HL-60/S4 (cell line): ENCODE measurements around the gene MRAP2.

Source experiments
- in situ Hi-C: fragments of 300-500 bp; cut with MboI; formaldehyde crosslinking; loops from 2 replicates; pipeline ENCODE4 v1.14.3; 2022; ENCODE audit warnings: low sequenced_read_pairs

MRAP2 gene, protein sequence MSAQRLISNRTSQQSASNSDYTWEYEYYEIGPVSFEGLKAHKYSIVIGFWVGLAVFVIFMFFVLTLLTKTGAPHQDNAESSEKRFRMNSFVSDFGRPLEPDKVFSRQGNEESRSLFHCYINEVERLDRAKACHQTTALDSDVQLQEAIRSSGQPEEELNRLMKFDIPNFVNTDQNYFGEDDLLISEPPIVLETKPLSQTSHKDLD

DNA sequence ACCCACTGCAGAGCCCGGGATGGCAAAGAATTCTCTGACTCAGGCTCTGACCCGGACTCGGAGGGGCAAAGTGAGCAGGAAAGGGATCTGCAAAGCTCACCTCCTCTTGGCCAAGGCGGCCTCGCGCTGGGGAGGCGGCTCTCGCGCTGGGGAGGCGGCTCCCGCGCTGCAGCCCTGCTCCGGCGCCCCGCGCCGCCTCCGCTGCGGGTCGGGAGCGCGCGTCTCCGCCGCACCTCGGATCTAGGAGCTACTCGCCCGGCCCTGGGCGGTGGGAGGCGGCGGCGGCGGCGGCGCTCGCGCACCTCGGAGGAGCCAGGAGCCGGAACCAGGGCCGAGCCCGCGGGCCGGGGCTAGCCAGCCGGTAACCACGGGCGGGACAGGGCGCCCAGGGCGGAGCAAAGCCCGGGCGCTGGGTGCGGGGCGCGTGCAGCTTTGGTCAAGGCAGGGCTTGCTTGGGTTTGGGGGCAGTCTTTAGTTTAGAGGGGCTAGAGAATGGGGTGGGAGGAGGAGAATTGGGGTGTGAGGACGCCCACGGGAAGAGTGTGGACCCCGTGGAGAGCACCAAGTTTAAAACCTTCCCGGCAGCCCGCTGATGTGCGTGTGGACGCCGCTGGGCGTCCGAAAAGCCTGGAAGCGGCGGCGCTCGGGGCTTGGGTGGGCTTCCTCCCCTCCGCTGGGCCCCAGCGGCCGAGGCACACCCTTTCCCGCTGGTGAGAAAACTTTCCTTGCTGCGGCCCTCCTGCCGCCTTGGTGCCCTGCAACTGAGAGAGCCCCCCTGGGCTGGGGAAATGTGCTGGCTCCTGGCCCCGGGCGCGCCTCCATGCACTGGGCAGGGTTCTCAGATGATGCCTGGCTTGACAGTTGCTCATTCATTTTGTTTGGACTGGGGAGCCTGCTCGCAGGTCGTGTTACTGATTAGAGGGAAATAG, at the start of gene MRAP2:
MRAP2 (plus strand) TSS at position 250 of the 929 bp plus-strand sequence. CDS start 21,547 bp downstream, outside the sequence.
- in situ Hi-C loops: no loop called here

DNA sequence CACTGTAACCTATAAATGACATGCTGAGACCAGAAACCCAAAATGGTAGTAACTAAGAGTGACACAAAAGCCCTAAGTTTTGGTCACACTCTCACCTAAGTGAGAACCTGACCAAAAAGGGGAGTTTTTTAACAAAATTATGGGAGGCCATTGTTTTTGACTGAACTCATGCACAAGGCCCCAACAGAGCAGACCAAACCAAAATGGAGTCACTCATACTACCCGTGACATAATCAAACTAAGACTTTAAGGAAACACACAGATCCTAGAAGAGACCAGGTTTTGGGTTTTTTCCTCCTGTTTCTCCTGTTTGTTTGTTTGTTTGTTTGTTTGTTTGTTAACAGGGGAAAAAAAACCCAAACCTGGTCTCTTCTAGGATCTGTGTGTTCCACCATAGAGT, 49.2 kb upstream of the MRAP2 start:
- in situ Hi-C loops: no loop called here

DNA sequence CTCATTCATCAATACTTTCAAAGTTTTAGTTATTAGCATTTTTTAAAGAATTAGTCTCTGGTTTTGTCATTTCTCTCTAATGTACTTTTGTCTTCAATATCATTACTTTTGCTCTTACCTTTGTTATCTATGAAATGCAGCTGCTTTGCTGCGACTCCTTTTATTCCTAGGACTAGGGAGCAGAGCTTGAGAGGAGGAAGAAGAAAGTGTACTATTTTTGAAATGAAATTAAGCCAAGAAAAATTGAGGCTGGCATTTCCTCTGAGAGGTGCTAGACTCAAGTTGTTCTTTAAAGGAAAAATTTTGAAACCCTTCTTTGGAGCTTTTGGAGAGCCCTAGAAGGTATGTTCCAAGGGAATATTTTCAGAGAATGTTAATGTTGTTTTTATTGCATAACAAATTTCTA, 48.3 kb upstream of the MRAP2 start:
- in situ Hi-C loops: no loop called here

DNA sequence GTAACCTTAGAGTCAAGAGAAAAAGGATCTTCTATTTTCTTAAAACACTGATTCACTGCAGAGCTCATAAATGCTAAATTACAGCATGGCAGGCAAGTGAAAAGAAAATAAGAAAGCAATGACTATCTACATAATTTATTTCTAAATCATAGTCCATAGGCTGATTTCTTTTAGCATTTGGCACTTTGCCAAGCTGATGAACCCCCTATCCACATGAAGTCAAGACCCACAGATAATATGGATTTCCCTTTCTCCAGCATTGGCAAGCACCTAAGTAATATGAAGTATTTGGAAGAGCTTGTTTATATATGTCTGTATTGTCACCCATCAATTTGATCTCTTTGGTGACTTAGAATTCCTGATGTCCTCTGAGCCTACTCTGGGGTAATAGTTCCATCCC, 47.9 kb upstream of the MRAP2 start:
- in situ Hi-C loops: no loop called here

DNA sequence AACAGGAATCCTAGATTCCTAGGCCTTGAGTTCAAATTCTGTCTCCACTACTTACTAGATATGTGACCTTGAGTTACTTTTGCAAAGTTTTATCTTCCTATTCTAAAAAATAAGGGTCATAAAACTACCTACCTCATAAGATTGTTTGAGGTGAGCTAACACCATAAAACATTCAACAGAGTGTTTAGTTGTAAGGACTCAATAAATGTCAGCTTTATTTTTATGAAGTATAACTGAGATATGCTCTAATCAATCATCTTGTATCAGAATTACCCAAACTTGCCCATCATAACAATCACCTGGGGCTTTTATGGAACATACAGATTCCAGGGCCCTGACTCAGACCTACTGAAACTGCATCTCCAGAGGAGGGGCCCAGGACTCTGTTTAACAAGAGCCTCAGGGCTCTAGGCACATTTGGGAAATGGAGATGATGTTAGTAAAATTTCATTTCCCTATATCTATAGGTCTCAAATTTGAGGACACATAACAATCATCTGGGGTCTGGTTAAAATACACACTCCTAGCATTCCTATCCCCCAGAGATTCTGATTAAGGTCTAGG, 35.5 kb upstream of the MRAP2 start:
- in situ Hi-C loops: no loop called here

DNA sequence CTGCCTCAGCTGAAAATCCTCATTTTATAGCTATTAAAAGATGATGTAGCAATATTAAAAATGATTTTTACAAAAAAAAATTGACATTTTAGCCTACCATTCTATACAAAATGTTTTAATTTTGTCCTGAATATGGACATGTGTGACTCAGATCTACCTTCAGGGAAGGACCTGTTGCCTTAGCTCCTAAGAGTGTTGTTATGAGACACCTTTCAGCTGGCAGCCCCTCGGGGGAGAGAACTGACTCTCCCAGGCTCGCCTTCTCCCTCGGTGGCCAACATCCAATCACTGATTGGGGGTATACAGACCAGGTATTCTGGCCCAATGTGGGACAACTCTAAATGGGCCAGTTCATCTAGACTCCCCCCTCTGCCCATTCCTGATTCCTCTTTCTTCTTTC, 32.5 kb upstream of the MRAP2 start:
- in situ Hi-C loops: no loop called here

DNA sequence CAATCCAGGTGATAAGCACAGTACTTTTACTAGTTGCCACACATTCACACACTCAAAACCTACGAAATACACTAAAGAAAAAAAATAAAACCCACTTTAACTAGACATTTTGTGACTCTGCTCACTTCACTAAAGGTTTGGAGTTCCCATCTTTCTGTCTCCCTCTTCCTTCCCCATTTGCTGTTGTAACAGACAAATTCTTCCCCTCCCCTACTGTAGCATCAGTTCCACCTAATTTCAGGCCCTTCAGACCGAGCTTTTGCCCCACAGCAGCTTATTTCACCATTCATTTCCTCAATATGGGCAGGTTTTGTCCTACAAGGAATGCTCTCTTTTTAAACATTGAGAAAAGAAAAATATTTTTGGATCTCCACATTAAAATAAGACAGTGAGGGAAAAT, 31.3 kb upstream of the MRAP2 start:
- in situ Hi-C loops: no loop called here

DNA sequence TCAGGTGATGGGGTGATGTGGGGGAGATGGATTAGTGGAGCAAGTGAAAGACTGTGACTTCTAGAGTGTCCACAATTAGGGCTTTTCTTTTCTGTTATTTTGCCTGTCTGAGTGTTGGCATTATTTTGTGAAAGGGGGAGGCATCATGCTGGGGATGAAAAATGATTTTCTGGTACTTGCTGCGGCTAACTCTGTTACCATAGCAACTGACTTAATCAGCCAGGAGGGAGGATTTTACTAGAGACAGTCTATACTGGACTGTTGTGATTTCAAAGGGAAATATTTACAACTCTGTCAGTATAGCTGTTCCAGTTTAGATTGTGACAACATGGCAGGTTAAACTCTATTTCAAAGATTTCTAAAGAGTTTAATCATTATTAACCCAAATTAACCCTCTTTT, 30.4 kb upstream of the MRAP2 start:
- in situ Hi-C loops: no loop called here

DNA sequence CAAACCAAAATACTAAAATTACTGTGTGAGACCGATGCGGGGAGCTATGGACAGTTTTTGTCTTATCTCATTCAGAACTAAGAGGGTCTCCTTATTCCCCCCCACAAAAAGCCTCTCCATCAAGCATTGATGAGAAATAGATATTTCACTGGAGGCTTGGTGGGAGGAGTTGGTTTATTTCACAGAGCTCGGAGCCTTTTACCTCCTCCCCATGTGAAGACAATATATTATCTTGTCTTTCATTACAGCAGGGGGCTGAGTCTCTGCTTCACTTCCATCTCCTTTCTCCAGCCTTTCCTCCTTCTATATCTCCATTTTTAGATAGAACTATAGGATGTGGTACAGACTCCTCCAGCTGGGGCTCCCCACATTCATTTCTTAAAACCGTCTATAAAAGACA, 29.9 kb upstream of the MRAP2 start:
- in situ Hi-C loops: no loop called here

DNA sequence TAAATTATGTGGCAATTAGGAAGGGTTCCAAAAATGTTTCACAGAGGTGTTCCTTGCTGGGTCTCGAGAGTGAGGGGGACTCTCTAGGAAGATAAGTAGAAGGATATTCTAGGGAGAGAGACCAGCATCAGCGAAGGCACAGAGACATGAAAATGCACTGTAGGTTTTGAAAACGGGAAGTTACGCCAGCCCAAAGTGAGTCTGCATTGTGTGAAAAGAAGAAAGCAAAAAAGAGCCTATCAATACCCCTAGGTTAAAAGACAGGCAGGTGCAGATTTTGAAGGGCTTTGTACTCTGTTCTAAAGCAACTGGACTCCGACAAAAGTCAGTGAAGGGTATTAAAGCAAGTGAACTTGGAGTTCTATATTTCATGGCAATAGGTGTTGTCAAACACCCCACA, 25.7 kb upstream of the MRAP2 start:
- in situ Hi-C loops: no loop called here

DNA sequence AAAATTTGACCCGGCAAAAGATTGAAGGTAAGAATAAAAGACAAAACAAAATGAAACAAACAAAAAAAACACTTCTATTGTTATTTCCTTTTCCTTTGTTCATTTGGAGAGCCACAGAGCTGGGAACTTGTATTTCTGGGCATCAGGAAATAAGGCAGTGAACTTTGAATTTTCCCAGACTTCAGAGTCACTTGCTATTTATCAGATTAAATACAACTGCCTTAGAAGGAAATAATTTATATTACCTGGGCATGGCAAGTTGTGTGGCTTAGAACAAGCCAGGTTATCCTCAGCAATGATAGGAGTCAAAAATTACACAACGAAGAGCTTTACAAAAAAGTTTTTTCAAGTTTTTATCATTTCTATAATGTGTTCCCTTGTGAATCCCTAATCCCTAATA, 20.2 kb upstream of the MRAP2 start:
- in situ Hi-C loops: no loop called here

DNA sequence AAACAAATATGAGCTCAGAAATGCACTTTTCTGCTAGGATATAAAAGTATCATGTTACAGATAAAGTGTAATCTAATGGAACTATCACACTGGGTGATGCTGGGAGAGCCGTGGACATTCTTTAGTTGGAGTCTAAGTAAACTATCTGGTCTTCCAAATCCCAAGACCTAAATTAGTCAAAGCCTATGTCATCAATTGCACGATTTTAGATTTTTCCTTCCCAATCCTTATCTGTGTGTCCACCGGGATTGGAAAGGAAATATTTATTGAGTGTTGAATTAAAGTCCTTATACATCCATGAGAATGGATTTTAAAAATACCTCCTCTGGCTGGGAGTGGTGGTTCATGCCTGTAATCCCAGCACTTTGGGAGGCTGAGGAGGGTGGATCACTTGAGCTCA, 19.6 kb upstream of the MRAP2 start:
- in situ Hi-C loops: no loop called here

DNA sequence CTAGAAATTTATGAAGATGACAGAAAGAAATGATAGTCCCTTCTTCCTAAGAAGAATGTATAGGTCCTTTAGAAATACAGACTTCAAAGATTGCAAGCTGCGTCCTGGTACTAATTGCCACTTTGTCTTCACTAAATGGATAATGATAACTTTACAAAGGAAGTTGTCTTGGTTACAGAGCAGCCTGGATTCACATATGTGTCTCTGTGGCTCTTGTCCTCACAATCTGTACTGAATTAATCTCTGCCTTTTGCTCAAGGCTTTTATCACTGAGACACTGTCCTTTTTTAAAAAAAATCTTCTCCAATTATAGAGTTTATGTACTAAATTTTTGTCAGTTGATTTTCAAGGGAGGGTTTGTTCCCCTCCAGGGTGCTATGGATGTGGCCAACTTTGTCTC, 17.5 kb upstream of the MRAP2 start:
- in situ Hi-C loops: no loop called here

DNA sequence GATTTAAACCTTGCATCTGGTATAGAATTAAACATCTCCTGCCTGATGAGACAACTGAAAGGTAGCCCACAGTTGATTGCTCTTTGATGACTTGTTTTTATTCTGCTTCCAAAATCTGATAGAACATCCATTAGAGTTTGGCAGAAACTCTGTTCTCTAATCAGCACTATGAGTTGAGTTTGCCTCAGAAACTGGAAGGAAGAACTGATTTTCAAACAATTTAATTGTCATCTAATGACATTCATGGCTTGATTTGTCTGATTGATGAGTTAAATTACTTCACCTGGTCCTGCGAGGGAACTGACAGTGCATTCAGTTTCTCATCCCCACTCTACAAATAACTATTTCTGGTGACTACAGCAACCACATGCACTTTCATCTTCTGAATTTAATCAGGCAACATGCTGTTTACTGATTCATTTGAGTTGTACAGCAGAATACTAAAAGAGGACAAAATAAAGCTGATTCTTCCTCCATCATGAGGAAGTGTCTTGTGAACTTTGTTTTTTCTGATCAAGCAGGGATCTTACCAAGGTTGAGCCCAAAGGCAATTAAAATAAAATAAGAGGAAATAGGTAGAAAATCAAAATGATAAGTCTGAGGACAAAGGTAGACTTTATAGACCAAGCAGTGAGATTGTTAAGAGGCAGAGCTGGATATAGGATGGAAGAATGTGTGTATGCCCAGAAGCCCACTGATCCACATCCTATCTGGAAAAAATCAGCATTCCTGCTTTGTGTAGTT, 15.7 kb upstream of the MRAP2 start:
- in situ Hi-C loops: no loop called here

DNA sequence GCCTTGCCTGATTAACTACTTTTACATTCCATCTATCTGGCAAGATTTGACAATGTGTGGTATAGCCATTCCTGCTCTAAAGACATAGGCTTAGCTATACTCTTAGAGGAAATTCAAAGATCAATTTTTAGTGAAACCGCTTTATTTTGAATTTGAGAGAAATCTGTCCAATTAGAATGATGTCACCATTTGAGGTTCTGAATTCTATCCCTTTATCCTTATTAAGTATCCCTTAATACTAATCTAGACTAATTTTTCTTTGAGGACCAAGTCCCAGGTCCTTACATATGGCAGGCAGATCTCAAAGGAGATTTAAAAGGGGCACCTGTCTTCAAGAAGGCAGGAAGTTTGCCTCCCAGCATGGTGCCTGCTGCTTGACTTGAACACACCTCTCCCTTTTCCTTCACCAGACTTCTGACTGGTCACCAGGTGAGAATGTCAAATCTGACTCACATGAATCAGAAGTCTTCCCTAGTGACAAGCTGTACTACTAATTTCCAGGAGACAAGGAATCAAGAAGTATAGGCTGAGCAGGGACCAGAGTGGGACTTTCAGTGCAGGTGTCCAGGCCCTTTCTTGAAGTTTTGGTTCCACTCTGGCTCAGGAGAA, 15.0 kb upstream of the MRAP2 start:
- in situ Hi-C loops: no loop called here

DNA sequence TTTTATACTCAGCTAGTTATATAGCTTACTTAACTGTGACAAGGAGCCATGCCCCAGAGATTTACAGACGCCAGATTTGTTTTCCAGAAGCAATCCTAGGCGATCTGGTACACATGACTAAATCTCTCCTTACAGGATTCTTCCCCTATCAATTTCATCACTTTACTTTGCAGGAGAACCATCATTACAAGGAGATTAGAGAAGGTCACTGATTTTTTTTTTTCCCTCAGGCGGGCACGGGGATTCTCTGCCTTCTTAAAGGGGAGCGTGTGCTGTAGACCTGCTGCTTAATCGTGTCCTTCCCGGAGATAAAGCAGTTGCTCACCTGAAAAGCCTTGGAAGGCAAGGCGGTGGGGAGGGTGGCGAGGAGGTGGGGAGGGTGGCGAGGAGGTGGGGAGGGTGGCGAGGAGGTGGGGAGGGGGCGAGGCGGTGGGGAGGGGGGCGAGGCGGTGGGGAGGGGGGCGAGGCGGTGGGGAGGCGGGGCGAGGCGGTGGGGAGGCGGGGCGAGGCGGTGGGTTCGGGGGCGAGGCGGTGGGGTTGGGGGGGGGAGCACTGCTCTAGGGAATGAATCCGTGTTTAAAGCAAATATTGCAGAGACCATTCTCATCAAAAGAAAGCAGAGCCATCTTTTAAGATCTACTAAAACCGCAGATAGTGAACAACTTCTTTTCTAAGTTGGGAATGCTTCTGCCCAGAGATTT, 14.3 kb upstream of the MRAP2 start:
- in situ Hi-C loops: no loop called here

DNA sequence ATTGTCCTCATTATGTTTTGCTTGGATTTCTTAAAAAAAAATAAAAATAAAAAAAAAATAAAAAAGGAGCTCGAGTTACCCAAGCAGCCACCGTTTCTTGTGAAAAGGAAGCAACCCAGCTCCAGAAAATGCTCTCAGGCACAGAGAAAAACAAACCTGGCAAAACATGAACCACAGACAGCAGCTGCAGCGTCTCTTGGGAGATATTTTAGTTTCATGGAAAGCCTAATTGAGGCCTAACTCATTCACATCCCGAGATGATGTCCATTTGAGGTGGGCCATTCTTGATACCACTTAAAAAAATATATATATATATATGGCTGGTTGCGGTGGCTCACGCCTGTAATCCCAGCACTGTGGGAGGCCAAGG, 13.7 kb upstream of the MRAP2 start:
- in situ Hi-C loops: no loop called here

DNA sequence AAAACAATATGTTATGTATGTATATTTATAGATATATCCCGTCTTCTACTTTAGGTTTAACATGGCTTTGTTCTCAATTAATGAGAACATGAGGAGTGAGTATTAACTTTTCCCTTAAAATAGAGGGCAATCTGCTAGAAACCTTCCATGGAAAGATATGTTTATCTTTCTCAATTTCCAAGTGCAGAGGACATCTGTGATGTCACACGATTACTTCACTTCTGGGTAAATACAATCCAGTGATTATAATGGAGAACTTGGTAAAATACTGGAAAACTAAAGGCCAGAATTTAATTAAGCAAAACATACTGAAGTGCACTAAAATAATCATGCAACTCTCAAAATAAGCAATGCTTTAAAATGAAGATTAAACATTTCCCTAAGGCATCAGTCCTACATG, 11.9 kb upstream of the MRAP2 start:
- in situ Hi-C loops: no loop called here

DNA sequence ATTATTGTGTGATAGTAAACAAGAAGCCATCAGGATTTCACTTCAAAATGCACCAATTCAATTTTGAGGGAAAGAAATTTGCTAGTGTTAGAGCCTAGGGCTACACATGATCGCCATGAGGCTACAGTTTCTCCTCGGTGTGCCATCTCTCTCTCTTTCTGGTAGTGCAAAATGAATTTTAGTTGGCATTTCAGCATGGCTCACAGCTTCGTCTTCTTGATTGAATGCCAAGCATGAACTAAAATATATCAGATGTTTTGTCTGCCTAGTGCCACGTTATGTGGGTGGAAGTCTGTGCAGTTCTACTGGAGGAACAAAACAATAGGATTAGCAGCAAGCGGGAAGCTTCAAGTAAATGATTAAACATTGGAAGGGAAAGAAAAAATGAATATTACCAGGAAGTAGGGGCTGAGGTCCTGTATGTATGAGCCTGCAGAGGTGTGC, 6.8 kb upstream of the MRAP2 start:
- in situ Hi-C loops: no loop called here
